Large intestine (tissue), 3 donors: ENCODE data around the gene ZNF618. TPM values are rescaled to one million over a fixed set of nuclear protein-coding genes. Genes with fewer than 3 reads are reported as not detected.

ENCODE experiments used
- DNase-seq, 2 donors: peaks; one replicate each; pipeline versions ENCODE4 v3.0.0 to v3.0.0-alpha.2; 2013
- H3K27ac ChIP-seq: one replicate; pipeline ENCODE4 v1.5.1; 2013; ENCODE audit warnings: low read length
- H3K27me3 ChIP-seq: 2 replicates; pipeline ENCODE4 v1.6.1; 2013; ENCODE audit warnings: low read length; ENCODE audit not compliant: control insufficient read depth, insufficient read depth
- H3K36me3 ChIP-seq: 2 replicates; pipeline ENCODE4 v1.6.1; 2013; ENCODE audit warnings: low read length; ENCODE audit not compliant: control insufficient read depth, insufficient read depth
- H3K4me1 ChIP-seq: one replicate; pipeline ENCODE4 v1.6.1; 2013; ENCODE audit warnings: low read length; ENCODE audit not compliant: control insufficient read depth, insufficient read depth
- H3K4me3 ChIP-seq: one replicate; pipeline ENCODE4 v1.5.1; 2013; ENCODE audit warnings: low read length
- H3K9me3 ChIP-seq: one replicate; pipeline ENCODE4 v1.6.1; 2013; ENCODE audit warnings: mild to moderate bottlenecking, low read depth, low read length, moderate library complexity; ENCODE audit not compliant: control insufficient read depth
- WGBS: methylation state at CpG from one replicate; pipeline ENCODE4 v1.1.5; 2013; ENCODE audit warnings: low lambda C conversion rate; ENCODE audit not compliant: insufficient coverage; 5-methylcytosine and 5-hydroxymethylcytosine counted together
- polyA plus RNA-seq: library from polyadenylated mRNA; unstranded; fragments of 120-200 nt; gene quantifications from one replicate; pipeline ENCODE4 v1.2.1, GENCODE V29; 2013

ZNF618 gene
- polyA plus RNA-seq, 1 donor: 8.1 TPM

DNA sequence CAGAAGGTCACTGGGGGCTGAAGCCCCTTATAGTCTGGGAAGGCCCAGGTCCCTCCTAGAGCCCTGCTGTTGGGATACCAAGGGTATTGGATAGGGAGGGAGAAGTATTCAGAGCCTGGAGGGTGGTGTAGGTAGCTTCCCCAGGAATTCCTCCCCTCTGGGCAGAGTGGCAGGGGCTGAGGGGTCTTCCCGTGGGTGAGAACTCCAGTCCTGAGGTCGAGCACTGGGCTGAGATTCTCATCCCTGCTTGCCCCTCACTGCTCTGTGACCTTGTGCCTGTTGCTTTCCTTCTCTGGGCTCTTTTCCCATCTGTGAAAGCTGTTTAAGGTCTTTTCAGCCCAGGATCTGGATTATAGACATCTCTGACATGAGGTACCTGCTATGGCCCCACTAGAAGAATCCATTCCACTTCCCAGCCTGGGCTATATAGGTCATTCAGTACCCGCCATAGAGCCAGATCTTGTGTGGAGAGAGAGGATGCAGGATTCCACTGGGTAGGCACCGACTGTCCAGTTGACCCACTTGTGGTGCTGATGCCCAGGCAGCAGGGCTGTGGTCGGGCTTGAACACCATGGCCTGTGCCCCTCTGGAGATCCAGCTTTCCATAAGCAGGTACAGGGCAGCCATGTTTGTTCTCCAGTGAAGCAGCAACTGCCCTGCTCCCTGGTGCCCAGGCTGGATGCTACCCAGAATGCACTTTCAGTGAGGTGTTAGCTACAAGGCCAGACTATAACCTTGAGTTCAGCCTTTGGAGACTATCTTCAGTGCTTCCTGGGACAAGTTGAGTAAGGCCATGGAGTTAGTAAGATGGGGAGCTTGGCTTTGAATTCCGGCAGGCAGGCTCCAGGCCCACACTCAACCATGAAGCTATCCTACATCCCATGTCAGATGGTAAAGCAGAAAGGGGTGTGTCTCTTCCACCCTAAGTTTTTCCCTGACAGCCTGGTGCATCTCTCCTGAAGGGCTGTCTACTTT, 141.9 kb downstream of the ZNF618 start:
- no peak for DNase-seq
- Histone ChIP-seq H3K27me3 (no peaks in the 10 kb centered on the region), H3K36me3 (peaks cover 26% of the 10 kb centered on the region), H3K4me3 (no peak overlapping the region), H3K4me1 (no peaks in the 10 kb centered on the region), H3K9me3 (peaks cover 5% of the 10 kb centered on the region), H3K27ac (no peak overlapping the region)
- no CpG with 5 or more reads among the region's 6 CpGs for WGBS

DNA sequence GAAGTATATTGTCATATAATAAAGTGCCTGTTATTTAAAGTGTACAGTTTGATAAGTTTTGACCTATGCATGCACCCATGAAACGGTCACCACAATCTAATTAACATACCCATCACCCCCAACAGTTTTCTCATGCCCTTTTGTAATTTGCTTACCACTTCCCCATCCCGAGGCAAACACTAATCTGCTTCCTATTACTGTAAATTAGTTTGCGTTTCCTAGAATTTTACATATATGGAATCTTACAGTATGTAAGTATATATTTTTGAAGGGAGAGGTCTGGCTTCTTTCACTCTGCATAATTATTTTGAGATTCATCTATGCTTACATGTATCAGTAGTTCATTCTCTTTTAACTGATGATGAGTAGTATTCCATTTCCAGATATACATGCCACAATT, 145.5 kb downstream of the ZNF618 start:
- no peak overlapping the region for H3K27ac ChIP-seq
- H3K9me3 ChIP-seq: peaks cover 5% of the 10 kb centered on the region
- WGBS: no CpG with 5 or more reads among the region's 3 CpGs
- DNase-seq: no peak
- no peak overlapping the region for H3K4me3 ChIP-seq
- no peaks in the 10 kb centered on the region for H3K4me1 ChIP-seq
- H3K36me3 ChIP-seq: peaks cover 38% of the 10 kb centered on the region
- no peaks in the 10 kb centered on the region for H3K27me3 ChIP-seq

DNA sequence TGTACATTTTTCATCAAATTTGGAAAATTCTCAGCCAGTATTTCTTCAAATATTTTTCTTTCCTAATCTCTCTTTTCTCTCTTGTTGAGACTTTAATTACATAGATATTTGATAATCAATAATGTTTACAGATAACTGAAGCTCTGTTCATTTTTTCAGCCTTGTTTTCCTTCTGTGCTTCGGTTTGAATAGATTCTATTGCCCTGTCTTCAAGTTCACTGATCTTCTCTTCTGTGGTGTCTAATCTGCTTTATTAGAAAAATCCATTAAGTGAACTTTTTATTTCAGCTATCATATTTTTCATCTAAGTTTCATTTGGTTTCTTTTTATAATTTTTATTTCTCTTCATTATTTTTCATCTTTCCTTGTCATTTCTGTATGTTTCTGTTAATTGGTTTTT, 147.9 kb downstream of the ZNF618 start:
- peaks cover 22% of the 10 kb centered on the region for H3K36me3 ChIP-seq
- DNase-seq: no peak
- WGBS: 100% methylated on average over 1 of the region's 1 CpG

DNA sequence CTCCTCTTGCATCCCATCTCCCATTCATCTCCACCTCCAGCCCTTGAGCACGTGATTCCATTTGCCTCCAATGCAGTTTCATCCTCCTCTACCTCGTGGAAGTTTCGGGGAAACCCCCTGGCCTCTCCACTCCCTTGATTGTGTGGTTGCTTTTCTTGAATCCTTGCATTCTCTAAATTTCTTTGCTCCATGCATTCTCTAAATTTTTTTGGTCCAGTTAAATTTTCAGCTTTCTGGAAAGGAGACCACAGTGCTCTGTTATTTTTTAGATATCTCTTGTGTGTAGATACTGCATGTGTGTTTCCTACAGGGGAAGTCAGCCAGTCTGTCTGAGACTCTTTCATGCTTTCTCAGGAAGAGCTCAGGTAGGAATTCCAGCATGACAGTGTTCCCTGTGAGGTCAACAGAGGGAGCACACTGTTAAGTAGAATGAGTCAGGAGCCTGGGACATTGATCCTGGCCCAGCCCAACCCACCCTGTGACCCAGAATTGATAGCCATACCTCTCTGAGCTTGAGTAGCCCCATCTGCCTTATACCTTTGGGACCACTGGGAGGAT, 149.2 kb downstream of the ZNF618 start:
- WGBS: 100% methylated on average over 2 of the region's 3 CpGs
- Histone ChIP-seq H3K27me3 (no peaks in the 10 kb centered on the region), H3K36me3 (peaks cover 29% of the 10 kb centered on the region), H3K27ac (no peak overlapping the region), H3K9me3 (peaks cover 5% of the 10 kb centered on the region), H3K4me3 (no peak overlapping the region), H3K4me1 (no peaks in the 10 kb centered on the region)
- no peak for DNase-seq

More for the DNA sequence above, 147.9 kb downstream of the ZNF618 start:
- H3K4me3 ChIP-seq: no peak overlapping the region
- no peaks in the 10 kb centered on the region for H3K27me3 ChIP-seq
- no peak overlapping the region for H3K27ac ChIP-seq
- H3K9me3 ChIP-seq: peaks cover 5% of the 10 kb centered on the region
- no peaks in the 10 kb centered on the region for H3K4me1 ChIP-seq

DNA sequence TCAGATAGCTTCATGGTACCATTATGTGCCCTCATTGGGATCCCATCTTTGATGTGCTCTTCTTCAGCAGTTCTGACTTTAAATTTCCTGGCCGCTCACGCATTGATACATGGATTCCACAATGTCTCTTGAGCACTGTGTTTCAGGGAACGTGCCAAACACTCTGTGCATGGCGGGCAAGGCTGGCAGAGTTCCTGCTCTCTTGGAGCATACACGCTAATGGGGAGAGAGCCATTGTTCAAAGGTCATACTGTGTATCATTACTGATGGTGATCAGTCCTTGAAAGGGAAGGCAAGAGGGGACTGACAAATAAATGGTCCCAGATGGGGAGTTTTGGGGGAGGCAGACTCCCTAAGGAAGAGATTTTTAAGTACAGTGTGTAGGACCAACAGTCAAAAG, 149.7 kb downstream of the ZNF618 start:
- H3K4me1 ChIP-seq: no peaks in the 10 kb centered on the region
- no peak for DNase-seq
- peaks cover 32% of the 10 kb centered on the region for H3K36me3 ChIP-seq
- H3K4me3 ChIP-seq: no peak overlapping the region
- no CpG with 5 or more reads among the region's 5 CpGs for WGBS
- peaks cover 5% of the 10 kb centered on the region for H3K9me3 ChIP-seq
- H3K27ac ChIP-seq: no peak overlapping the region
- H3K27me3 ChIP-seq: no peaks in the 10 kb centered on the region

DNA sequence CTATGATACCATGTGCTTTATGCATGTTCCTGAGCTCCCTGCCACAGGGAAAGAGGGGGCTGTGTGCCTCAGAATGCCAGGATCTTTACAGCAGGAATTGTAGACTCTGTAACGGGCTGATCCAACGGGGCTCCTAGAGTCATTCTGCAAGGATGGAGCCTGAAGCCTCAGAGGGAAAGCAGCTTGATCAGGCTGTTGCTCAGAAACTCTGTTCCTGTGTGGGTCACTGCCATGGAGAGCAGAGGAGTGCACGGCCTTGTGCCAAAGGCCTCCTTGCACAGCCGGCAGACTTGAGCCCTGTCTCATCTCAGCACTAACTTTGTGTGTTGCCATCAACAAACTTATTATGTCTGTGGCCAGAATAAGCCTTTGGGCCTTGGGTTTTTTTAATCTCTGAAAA, 150.2 kb downstream of the ZNF618 start:
- no peaks in the 10 kb centered on the region for H3K27me3 ChIP-seq
- no peaks in the 10 kb centered on the region for H3K4me1 ChIP-seq
- H3K9me3 ChIP-seq: peaks cover 5% of the 10 kb centered on the region
- H3K4me3 ChIP-seq: no peak overlapping the region
- peaks cover 32% of the 10 kb centered on the region for H3K36me3 ChIP-seq
- no CpG with 5 or more reads among the region's 4 CpGs for WGBS
- no peak for DNase-seq
- no peak overlapping the region for H3K27ac ChIP-seq

DNA sequence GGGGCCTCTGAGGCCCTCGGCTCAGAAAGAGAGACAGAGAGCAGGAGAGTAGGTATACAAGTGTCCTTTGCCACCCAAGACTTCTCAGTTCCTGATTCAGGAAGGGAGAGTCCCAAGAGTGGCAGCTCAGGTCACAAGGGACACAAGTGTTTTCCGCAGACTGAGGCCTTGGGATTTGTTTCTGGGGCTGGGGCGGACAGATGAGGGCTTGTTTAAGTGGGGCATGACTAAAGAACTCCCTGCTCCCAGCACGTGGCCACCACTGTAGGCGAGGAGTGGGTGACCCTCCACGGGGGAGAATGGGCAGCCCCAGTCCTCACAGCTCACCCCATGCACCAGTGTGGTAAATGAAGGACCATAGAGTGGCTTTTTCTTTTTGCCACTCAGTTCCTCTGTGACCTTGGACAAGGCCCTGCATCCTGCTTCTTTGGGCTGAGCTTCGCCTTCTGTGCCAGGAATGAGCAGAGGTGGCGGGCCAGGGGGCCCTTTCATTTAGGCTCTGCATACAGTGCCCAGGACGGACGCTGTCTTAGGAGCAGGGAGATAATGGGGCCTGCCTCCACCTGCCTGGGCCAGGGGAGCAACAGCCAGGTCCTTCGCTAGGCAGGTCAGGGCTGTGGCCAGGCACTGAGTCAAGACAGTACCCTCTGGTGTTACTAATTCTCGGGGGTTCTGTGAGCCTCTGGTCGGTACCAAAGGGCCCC, 151.2 kb downstream of the ZNF618 start:
- H3K27me3 ChIP-seq: no peaks in the 10 kb centered on the region

DNA sequence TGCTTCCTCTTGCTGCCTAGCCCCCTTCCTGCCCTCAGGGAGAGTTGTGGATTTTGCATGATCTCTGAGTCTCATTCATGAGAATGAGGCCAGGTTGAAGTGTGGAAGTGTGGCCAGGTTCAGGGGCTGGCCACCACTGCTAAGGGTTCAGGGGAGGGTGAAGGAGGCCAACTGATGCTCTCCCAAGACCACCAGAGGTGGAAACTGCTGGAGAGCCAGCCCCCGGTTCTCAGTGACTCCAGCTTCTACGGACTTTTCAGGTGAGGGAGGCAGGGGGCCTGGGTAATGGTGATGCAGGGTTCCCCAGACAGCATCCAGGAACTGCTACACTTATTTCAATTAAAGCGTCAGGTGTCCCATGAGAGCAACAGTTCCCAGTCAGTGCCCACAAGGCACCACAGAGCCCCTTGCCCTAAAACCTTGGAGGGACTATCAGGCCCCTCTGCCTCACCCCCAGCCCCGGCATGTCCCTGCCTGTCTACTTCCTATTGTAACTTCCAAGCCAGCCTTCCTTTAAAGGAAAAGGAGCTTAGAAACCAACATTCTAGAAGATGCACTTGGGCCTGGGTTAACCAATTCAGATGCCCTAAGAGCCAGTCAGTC, 151.9 kb downstream of the ZNF618 start:
- Histone ChIP-seq H3K4me1 (no peaks in the 10 kb centered on the region), H3K27ac (no peak overlapping the region), H3K27me3 (no peaks in the 10 kb centered on the region), H3K36me3 (peaks cover 36% of the 10 kb centered on the region), H3K4me3 (no peak overlapping the region), H3K9me3 (no peaks in the 10 kb centered on the region)
- no CpG with 5 or more reads among the region's 4 CpGs for WGBS
- DNase-seq: no peak

More for the DNA sequence above, 151.2 kb downstream of the ZNF618 start:
- Histone ChIP-seq H3K4me1 (no peaks in the 10 kb centered on the region), H3K9me3 (peaks cover 5% of the 10 kb centered on the region), H3K27ac (no peak overlapping the region), H3K4me3 (no peak overlapping the region), H3K36me3 (peaks cover 32% of the 10 kb centered on the region)
- no peak for DNase-seq
- no CpG with 5 or more reads among the region's 13 CpGs for WGBS

DNA sequence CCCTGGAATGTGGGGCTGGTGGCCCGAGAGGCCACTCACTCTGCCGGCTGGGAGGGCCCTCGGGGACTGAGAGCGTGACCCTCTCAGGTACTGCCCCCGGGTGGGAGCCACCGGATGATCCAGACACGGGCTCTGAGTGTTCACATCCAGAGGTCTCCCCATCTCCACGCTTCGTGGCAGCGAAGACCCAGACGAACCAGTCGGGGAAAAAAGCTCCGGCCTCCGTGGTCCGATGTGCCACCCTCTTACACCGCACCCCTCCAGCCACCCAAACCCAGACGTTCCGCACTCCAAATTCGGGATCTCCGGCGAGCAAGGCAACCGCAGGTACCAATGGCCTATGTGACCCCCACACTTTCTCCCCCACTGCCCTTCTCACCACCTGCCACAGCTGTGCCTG, 152.5 kb downstream of the ZNF618 start:
- Histone ChIP-seq H3K4me3 (no peak overlapping the region), H3K27me3 (no peaks in the 10 kb centered on the region), H3K4me1 (no peaks in the 10 kb centered on the region), H3K36me3 (peaks cover 42% of the 10 kb centered on the region), H3K27ac (no peak overlapping the region), H3K9me3 (no peaks in the 10 kb centered on the region)
- no peak for DNase-seq
- WGBS: no CpG with 5 or more reads among the region's 22 CpGs
